Measurements from ENCODE around the gene GTPBP1. TPM values are rescaled to one million over a fixed set of nuclear protein-coding genes. Genes with fewer than 3 reads are reported as not detected.

Gene GTPBP1
- polyA plus RNA-seq, 3 donors = 42.0 to 44.0 (median 42.0) TPM

DNA sequence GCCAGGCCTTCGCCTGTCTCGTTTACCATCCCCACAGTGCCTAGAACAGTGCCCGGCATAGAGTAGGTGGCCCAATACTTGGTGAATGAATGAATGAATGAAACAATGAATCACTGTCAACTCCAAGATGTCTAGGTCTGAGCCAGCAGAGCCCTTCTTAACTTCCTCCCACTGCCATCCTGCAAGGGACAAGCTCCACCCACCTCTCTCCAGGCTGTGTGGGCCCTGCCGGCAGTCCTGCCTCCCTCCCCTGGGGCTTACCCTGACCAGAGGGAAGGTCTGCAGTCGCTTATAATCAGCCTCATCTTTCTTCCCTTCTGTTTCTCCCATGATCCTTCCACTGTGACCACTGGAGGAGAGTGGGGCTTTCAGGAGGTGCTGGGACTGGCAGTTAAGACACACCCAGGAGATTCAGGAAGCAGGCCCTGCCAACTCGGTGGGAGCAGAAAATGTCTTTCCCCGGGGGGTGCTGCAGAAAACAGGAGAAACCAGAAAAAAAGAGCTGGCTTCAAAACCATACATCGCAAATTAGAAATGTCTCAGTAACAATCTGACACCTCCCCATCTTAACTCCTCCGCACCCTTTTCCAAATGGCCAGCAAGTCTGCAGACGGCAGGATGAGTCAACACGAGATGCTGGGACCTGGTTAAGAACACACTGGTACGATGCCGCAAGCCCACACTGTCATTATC lies 76.8 kb downstream of the GTPBP1 start:
- DNase-seq (ENCODE audit: low read depth in 3 of 3, low spot score in 2 of 3) = no peak

Other genes starting within 250 kb of the GTPBP1 start
- 10 to 100 TPM in 2 of 3 donors, 1 to 10 TPM in 1; 9.1 to 12.0 (median 11.1) TPM for gene KDELR3, start 237.8 kb upstream of the GTPBP1 start, polyA plus RNA-seq (ENCODE audit: insufficient read length in 3 of 3)
- gene DDX17, start 199.6 kb upstream of the GTPBP1 start, polyA plus RNA-seq (ENCODE audit: insufficient read length in 3 of 3) = 100 to 1,000 TPM; 725 to 879 (median 768) TPM
- 1 to 10 TPM; 5.0 to 6.7 (median 5.4) TPM for gene DMC1, start 135.8 kb upstream of the GTPBP1 start, polyA plus RNA-seq (ENCODE audit: insufficient read length in 3 of 3)
- gene FAM227A, start 49.6 kb upstream of the GTPBP1 start, polyA plus RNA-seq (ENCODE audit: insufficient read length in 3 of 3) = 1 to 10 TPM; 4.4 to 7.9 (median 5.3) TPM
- gene CBY1, start 49.3 kb upstream of the GTPBP1 start, polyA plus RNA-seq (ENCODE audit: insufficient read length in 3 of 3) = 10 to 100 TPM; 60.4 to 62.6 (median 61.8) TPM
- gene TOMM22, start 24.0 kb upstream of the GTPBP1 start, polyA plus RNA-seq (ENCODE audit: insufficient read length in 3 of 3) = 100 to 1,000 TPM in 2 of 3 donors, 10 to 100 TPM in 1; 99.8 to 103 (median 103) TPM
- 10 to 100 TPM; 36.9 to 41.4 (median 39.2) TPM for gene JOSD1, start 5.0 kb upstream of the GTPBP1 start, polyA plus RNA-seq (ENCODE audit: insufficient read length in 3 of 3)
- 10 to 100 TPM; 47.3 to 50.6 (median 47.6) TPM for gene SUN2, start 50.1 kb downstream of the GTPBP1 start, polyA plus RNA-seq (ENCODE audit: insufficient read length in 3 of 3)
- 10 to 100 TPM; 32.2 to 38.0 (median 35.5) TPM for gene DNAL4, start 88.2 kb downstream of the GTPBP1 start, polyA plus RNA-seq (ENCODE audit: insufficient read length in 3 of 3)
- 1 to 10 TPM; 4.1 to 4.4 (median 4.3) TPM for gene NPTXR, start 138.1 kb downstream of the GTPBP1 start, polyA plus RNA-seq (ENCODE audit: insufficient read length in 3 of 3)
- 10 to 100 TPM; 32.4 to 37.5 (median 33.3) TPM for gene CBX6, start 166.3 kb downstream of the GTPBP1 start, polyA plus RNA-seq (ENCODE audit: insufficient read length in 3 of 3)